H1 (cell line): ENCODE measurements around the gene BCL2L13.

Experiments used
- FOSL1 ChIP-seq: IDR thresholded peaks from 2 replicates; pipeline ENCODE4 v1.6.1; 2011; ENCODE audit warnings: mild to moderate bottlenecking, low read depth, low read length, moderate library complexity; ENCODE audit not compliant: insufficient read depth
- GABPA ChIP-seq: IDR thresholded peaks from 2 replicates; pipeline ENCODE4 v1.6.1; 2011; ENCODE audit warnings: mild to moderate bottlenecking, low read length, moderate library complexity, borderline replicate concordance; ENCODE audit not compliant: insufficient read depth
- HDAC2 ChIP-seq, 2 experiments: fragments of 300-600 bp in 1 of 2; sonication (generic) in 1 of 2; IDR thresholded peaks; 2 replicates each; pipeline ENCODE4 v1.6.1; 2011 to 2012; ENCODE audit warnings: low read depth in 2 of 2, low read length in 2 of 2, mild to moderate bottlenecking in 2 of 2, moderate library complexity in 2 of 2, borderline replicate concordance in 1 of 2, inconsistent platforms in 1 of 2
- ZNF274 ChIP-seq: IDR thresholded peaks from 2 replicates; pipeline ENCODE4 v1.7.0; 2012; ENCODE audit warnings: low read length, borderline replicate concordance; ENCODE audit errors: extremely low read depth
- TF ChIP-seq, protein P1 (sequence below), 3 experiments: IDR thresholded peaks; 1 replicate in 2 of 3; 2 replicates in 1 of 3; pipeline versions ENCODE4 v1.5.1 to v1.6.1; 2011; ENCODE audit warnings: low read length in 3 of 3, mild to moderate bottlenecking in 3 of 3, inconsistent platforms in 2 of 3, low read depth in 1 of 3, moderate library complexity in 1 of 3; ENCODE audit not compliant: insufficient read depth in 1 of 3; ENCODE audit errors: control extremely low read depth in 1 of 3

- no peak for TF ChIP-seq GABPA
- TF ChIP-seq, protein P1, sequence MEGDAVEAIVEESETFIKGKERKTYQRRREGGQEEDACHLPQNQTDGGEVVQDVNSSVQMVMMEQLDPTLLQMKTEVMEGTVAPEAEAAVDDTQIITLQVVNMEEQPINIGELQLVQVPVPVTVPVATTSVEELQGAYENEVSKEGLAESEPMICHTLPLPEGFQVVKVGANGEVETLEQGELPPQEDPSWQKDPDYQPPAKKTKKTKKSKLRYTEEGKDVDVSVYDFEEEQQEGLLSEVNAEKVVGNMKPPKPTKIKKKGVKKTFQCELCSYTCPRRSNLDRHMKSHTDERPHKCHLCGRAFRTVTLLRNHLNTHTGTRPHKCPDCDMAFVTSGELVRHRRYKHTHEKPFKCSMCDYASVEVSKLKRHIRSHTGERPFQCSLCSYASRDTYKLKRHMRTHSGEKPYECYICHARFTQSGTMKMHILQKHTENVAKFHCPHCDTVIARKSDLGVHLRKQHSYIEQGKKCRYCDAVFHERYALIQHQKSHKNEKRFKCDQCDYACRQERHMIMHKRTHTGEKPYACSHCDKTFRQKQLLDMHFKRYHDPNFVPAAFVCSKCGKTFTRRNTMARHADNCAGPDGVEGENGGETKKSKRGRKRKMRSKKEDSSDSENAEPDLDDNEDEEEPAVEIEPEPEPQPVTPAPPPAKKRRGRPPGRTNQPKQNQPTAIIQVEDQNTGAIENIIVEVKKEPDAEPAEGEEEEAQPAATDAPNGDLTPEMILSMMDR (IDR thresholded peaks at IDR 0.05; ENCODE audit: control extremely low read depth in 1 of 3, insufficient read depth in 1 of 3, low read depth in 1 of 3, low read length in 3 of 3) = no peak
- no peak for TF ChIP-seq FOSL1
- TF ChIP-seq ZNF274 = no peak
- no peak for TF ChIP-seq HDAC2 (IDR thresholded peaks at IDR 0.05; ENCODE audit: borderline replicate concordance in 1 of 2, low read depth in 2 of 2, low read length in 2 of 2)
Observed at GRCh38 chr22:17655289-17655688, 16.7 kb downstream of the BCL2L13 start.
